SK-N-SH (cell line): ENCODE measurements around the gene AOC1. TPM values are rescaled to one million over a fixed set of nuclear protein-coding genes. Genes with fewer than 3 reads are reported as not detected.

ENCODE experiments used
- CTCF ChIA-PET: fragments of 300-600, 350-600 bp; formaldehyde crosslinking; extraction: SDS; loops from one replicate; lab custom pipeline; 2021; lab: Yijun Ruan, JAX
- POLR2A ChIA-PET: fragments of 350-600 bp; sonication (Branson Sonifier 250); formaldehyde crosslinking; extraction: SDS; loops from one replicate; lab custom pipeline; 2020; ENCODE audit warnings: antibody characterized with exemption, inconsistent platforms; lab: Yijun Ruan, JAX
- DNase-seq: peaks from one replicate; pipeline ENCODE4 v3.0.0; 2012
- H2AFZ ChIP-seq: fragments of 200-600 bp; sonication (generic); 2 replicates; pipeline ENCODE4 v1.8.1; 2016; ENCODE audit warnings: antibody characterized with exemption, mild to moderate bottlenecking, low read depth
- H3F3A ChIP-seq: fragments of 200-600 bp; sonication (generic); replicated peaks from 2 replicates; pipeline ENCODE3; 2016; ENCODE audit warnings: antibody characterized with exemption, mild to moderate bottlenecking; ENCODE audit not compliant: insufficient read depth
- H3K27ac ChIP-seq, 2 experiments: fragments of 200-500 bp in 1 of 2; fragments of 200-600 bp in 1 of 2; sonication (Bioruptor generic) in 1 of 2; sonication (generic), shearing (Covaris generic) in 1 of 2; 2 replicates each; pipeline versions ENCODE4 v1.5.1 to v1.6.1; 2014 to 2016; ENCODE audit warnings: low read depth in 2 of 2, inconsistent platforms in 1 of 2, low read length in 1 of 2, mild to moderate bottlenecking in 1 of 2, mixed read lengths in 1 of 2
- H3K27me3 ChIP-seq: fragments of 200-600 bp; sonication (generic), shearing (Covaris generic); 2 replicates; pipeline ENCODE4 v1.6.1; 2016; ENCODE audit warnings: mixed run types; ENCODE audit not compliant: insufficient read depth
- H3K36me3 ChIP-seq, 2 experiments: fragments of 200-500 bp in 1 of 2; fragments of 200-600 bp in 1 of 2; sonication (Bioruptor generic) in 1 of 2; sonication (generic) in 1 of 2; replicated peaks in 1 of 2; 2 replicates each; pipeline versions ENCODE3 to v1.5.1; 2014 to 2016; ENCODE audit warnings: low read length in 1 of 2, mild to moderate bottlenecking in 1 of 2; ENCODE audit not compliant: insufficient read depth in 2 of 2, control insufficient read depth in 1 of 2
- H3K4me1 ChIP-seq, 2 experiments: fragments of 200-500 bp in 1 of 2; fragments of 200-600 bp in 1 of 2; sonication (Bioruptor generic) in 1 of 2; sonication (generic), shearing (Covaris generic) in 1 of 2; 2 replicates each; pipeline versions ENCODE4 v1.5.1 to v1.6.1; 2014 to 2016; ENCODE audit warnings: low read depth in 1 of 2, low read length in 1 of 2, mixed run types in 1 of 2; ENCODE audit not compliant: insufficient read depth in 2 of 2, control insufficient read depth in 1 of 2
- H3K4me2 ChIP-seq: fragments of 200-600 bp; sonication (generic), shearing (Covaris generic); 2 replicates; pipeline ENCODE4 v1.6.1; 2017; ENCODE audit warnings: mixed run types
- H3K4me3 ChIP-seq, 2 experiments: fragments of 200-500 bp in 1 of 2; fragments of 200-600 bp in 1 of 2; sonication (Bioruptor generic) in 1 of 2; sonication (generic), shearing (Covaris generic) in 1 of 2; 2 replicates each; pipeline versions ENCODE4 v1.5.1 to v1.8.1; 2014 to 2016; ENCODE audit warnings: low read depth in 2 of 2, inconsistent platforms in 1 of 2, low read length in 1 of 2, mild to moderate bottlenecking in 1 of 2, mixed read lengths in 1 of 2, moderate library complexity in 1 of 2
- H3K79me2 ChIP-seq: fragments of 200-600 bp; sonication (generic); 2 replicates; pipeline ENCODE4 v1.8.1; 2017; ENCODE audit warnings: mild to moderate bottlenecking; ENCODE audit not compliant: insufficient read depth
- H3K9ac ChIP-seq: fragments of 200-600 bp; sonication (generic); 2 replicates; pipeline ENCODE4 v1.6.1; 2017; ENCODE audit warnings: mixed run types
- H3K9me2 ChIP-seq: fragments of 200-600 bp; sonication (generic); 2 replicates; pipeline ENCODE4 v1.6.1; 2017; ENCODE audit warnings: mixed run types
- H3K9me3 ChIP-seq: fragments of 200-600 bp; sonication (generic); 2 replicates; pipeline ENCODE4 v1.6.1; 2017; ENCODE audit warnings: mixed run types, mild to moderate bottlenecking, moderate library complexity
- H4K20me1 ChIP-seq: fragments of 200-600 bp; sonication (generic); 2 replicates; pipeline ENCODE4 v1.6.1; 2017; ENCODE audit warnings: mild to moderate bottlenecking, mixed run types; ENCODE audit not compliant: insufficient read depth
- CHD2 ChIP-seq: fragments of 150-350 bp; IDR thresholded peaks from 2 replicates; pipeline ENCODE4 v1.6.1; 2018; ENCODE audit warnings: low read length; ENCODE audit not compliant: partially characterized antibody
- FOSL2 ChIP-seq: IDR thresholded peaks from 2 replicates; pipeline ENCODE4 v1.4.0; 2012; ENCODE audit warnings: low read depth, mild to moderate bottlenecking, moderate library complexity, borderline replicate concordance
- FOXJ3 ChIP-seq: sonication (generic); formaldehyde crosslinking; IDR thresholded peaks from 2 replicates; pipeline ENCODE4 v1.5.1; 2020; ENCODE audit warnings: mild to moderate bottlenecking, missing genetic modification reagents
- FOXM1 ChIP-seq: IDR thresholded peaks from 2 replicates; pipeline ENCODE4 v1.4.0; 2012; ENCODE audit warnings: low read depth, mild to moderate bottlenecking
- GATA2 ChIP-seq: sonication (generic); formaldehyde crosslinking; IDR thresholded peaks from 2 replicates; pipeline ENCODE4 v1.5.0; 2020; ENCODE audit warnings: mild to moderate bottlenecking, missing genetic modification reagents
- IRF3 ChIP-seq: fragments of 150-350 bp; IDR thresholded peaks from 2 replicates; pipeline ENCODE4 v1.6.1; 2016; ENCODE audit warnings: mild to moderate bottlenecking, low read depth, low read length
- JUND ChIP-seq: IDR thresholded peaks from 2 replicates; pipeline ENCODE4 v1.4.0; 2012
- MEF2A ChIP-seq: IDR thresholded peaks from 2 replicates; pipeline ENCODE4 v1.4.0; 2012; ENCODE audit warnings: low read depth, borderline replicate concordance
- MXI1 ChIP-seq: IDR thresholded peaks from 2 replicates; pipeline ENCODE4 v1.6.1; 2012; ENCODE audit warnings: mild to moderate bottlenecking, low read depth, low read length, improper control_type of control experiment
- NFIC ChIP-seq: IDR thresholded peaks from 2 replicates; pipeline ENCODE4 v1.4.0; 2012; ENCODE audit warnings: borderline replicate concordance
- NRF1 ChIP-seq: IDR thresholded peaks from 2 replicates; pipeline ENCODE4 v1.6.1; 2012; ENCODE audit warnings: low read depth, mild to moderate bottlenecking, low read length
- PBX3 ChIP-seq: IDR thresholded peaks from 2 replicates; pipeline ENCODE4; 2012
- RAD21 ChIP-seq: IDR thresholded peaks from 2 replicates; pipeline ENCODE4 v1.6.1; 2012; ENCODE audit warnings: mild to moderate bottlenecking, low read length
- RXRA ChIP-seq: IDR thresholded peaks from 2 replicates; pipeline ENCODE4 v1.4.0; 2012; ENCODE audit warnings: low read depth, mild to moderate bottlenecking, borderline replicate concordance
- SIN3A ChIP-seq: IDR thresholded peaks from 2 replicates; pipeline ENCODE4 v1.6.1; 2012; ENCODE audit warnings: low read depth, mild to moderate bottlenecking, low read length, moderate library complexity, borderline replicate concordance
- TAF1 ChIP-seq: IDR thresholded peaks from 2 replicates; pipeline ENCODE4 v1.6.1; 2012; ENCODE audit warnings: low read depth, mild to moderate bottlenecking, low read length, moderate library complexity, borderline replicate concordance
- TEAD4 ChIP-seq: IDR thresholded peaks from 2 replicates; pipeline ENCODE4 v1.4.0; 2012; ENCODE audit warnings: mild to moderate bottlenecking, borderline replicate concordance; ENCODE audit not compliant: insufficient read depth
- USF2 ChIP-seq: fragments of 150-350 bp; IDR thresholded peaks from 2 replicates; pipeline ENCODE4 v1.6.1; 2017; ENCODE audit warnings: antibody characterized with exemption, low read length, low read depth, borderline replicate concordance
- WGBS: methylation state at CpG from one replicate; pipeline ENCODE4 v1.1.6; 2017; ENCODE audit warnings: low lambda C conversion rate; 5-methylcytosine and 5-hydroxymethylcytosine counted together
- polyA plus RNA-seq, 3 experiments: library from polyadenylated mRNA; depleted of rRNA; stranded (reverse); fragments of >200 nt; gene quantifications; 2 replicates each; pipeline ENCODE4 v1.2.3, GENCODE V29; 2012

Gene AOC1
- polyA plus RNA-seq, 1 of the 3 experiments (the other 2 are of a cell fraction): not detected

- 60% methylated on average over 4 of the region's 6 CpGs for whole genome bisulfite sequencing
- Histone ChIP-seq H3K79me2 (no peaks in the 10 kb centered on the region), H3K4me2 (no peak overlapping the region), H3K9ac (no peak overlapping the region), H3K27ac (no peak overlapping the region), H3K27me3 (peaks cover 12% of the 10 kb centered on the region; the same call in 1 of the 2 replicates), H3K9me2 (no peaks in the 10 kb centered on the region), H4K20me1 (no peaks in the 10 kb centered on the region), H3F3A (no peaks in the 10 kb centered on the region), H3K36me3 (no peaks in the 10 kb centered on the region), H2AFZ (no peak overlapping the region), H3K9me3 (no peaks in the 10 kb centered on the region), H3K4me3 (no peak overlapping the region), H3K4me1 (no peaks in the 10 kb centered on the region; a peak in 1 of 4 replicates)
- TF ChIP-seq TEAD4 (no peak), SIN3A (no peak), NFIC (no peak), MEF2A (no peak), FOXJ3 (no peak), RXRA (no peak), PBX3 (no peak), TAF1 (no peak)
- ChIA-PET POLR2A (no interaction called here), CTCF (interaction anchor here (0.8 to 2.4 kb wide), 6 partner anchors 22 to 132 kb away, joined by 3 to 11 read pairs (median 6); no protein-coding TSS in a partner anchor)
- DNase-seq: no peak
These were observed 2.7 kb downstream of the AOC1 start for GRCh38 chr7:150855046-150855445.

GRCh38 chr7:150855476-150856302, 3.4 kb downstream of the AOC1 start:
- no peak overlapping the region for H3K9ac ChIP-seq
- WGBS: 60% methylated on average over 9 of the region's 9 CpGs
- H3K4me1 ChIP-seq: peaks cover 0 to 6% of the 10 kb centered on the region in 2 experiments; a peak in 1 of 4 replicates
- peaks cover 12% of the 10 kb centered on the region; the same call in 1 of the 2 replicates for H3K27me3 ChIP-seq
- no peaks in the 10 kb centered on the region for H3K36me3 ChIP-seq
- H4K20me1 ChIP-seq: no peaks in the 10 kb centered on the region
- no peak overlapping the region for H3K4me2 ChIP-seq
- H3F3A ChIP-seq: no peaks in the 10 kb centered on the region
- no peaks in the 10 kb centered on the region for H3K9me2 ChIP-seq
- TF ChIP-seq FOSL2: no peak
- TF ChIP-seq NRF1: no peak
- TF ChIP-seq RXRA: no peak
- no peak for TF ChIP-seq FOXM1
- no peak for TF ChIP-seq USF2
- TF ChIP-seq MEF2A: no peak
- no peak for TF ChIP-seq IRF3
- no peak for TF ChIP-seq GATA2 (CRISPR knock-in tag)
- TF ChIP-seq SIN3A: no peak
- TF ChIP-seq MXI1: no peak
- TF ChIP-seq JUND: no peak
- TF ChIP-seq RAD21: no peak
- no peak for TF ChIP-seq CHD2
- TF ChIP-seq FOXJ3: no peak
- H3K27ac ChIP-seq: no peak overlapping the region
- no peaks in the 10 kb centered on the region for H3K9me3 ChIP-seq
- ChIA-PET POLR2A (no interaction called here), CTCF (interaction anchor here (0.8 to 2.4 kb wide), 7 partner anchors 21 to 162 kb away, joined by 3 to 11 read pairs (median 5); no protein-coding TSS in a partner anchor)
- DNase-seq: no peak
- no peak overlapping the region for H3K4me3 ChIP-seq
- H3K79me2 ChIP-seq: no peaks in the 10 kb centered on the region
- H2AFZ ChIP-seq: no peak overlapping the region
